SJSA1 (cell line): ENCODE results near the gene GLT6D1. TPM values are rescaled to one million over a fixed set of nuclear protein-coding genes. Genes with fewer than 3 reads are reported as not detected.
"Not testable (repeated sequence)": the region's sequence is repeated elsewhere in the genome, so short reads cannot be mapped to it uniquely, and the experiment has no call there.

ENCODE experiments used
- DNase-seq, 2 experiments: peaks; one replicate each; pipeline ENCODE4 v3.0.0-alpha.2; 2015 to 2020; ENCODE audit warnings: low spot score in 2 of 2, low read depth in 1 of 2
- H3K27ac ChIP-seq: fragments of 250-450 bp; sonication (Bioruptor Pico); 2 replicates; pipeline ENCODE4 v1.5.1; 2020; ENCODE audit warnings: mild to moderate bottlenecking, moderate library complexity
- H3K27me3 ChIP-seq: fragments of 250-450 bp; sonication (Bioruptor Pico); replicated peaks from 2 replicates; pipeline ENCODE4 v1.5.1; 2020; ENCODE audit warnings: mild to moderate bottlenecking, moderate library complexity
- H3K36me3 ChIP-seq: fragments of 250-450 bp; sonication (Bioruptor Pico); 2 replicates; pipeline ENCODE4 v1.5.1; 2020; ENCODE audit warnings: mild to moderate bottlenecking
- H3K4me1 ChIP-seq: fragments of 250-450 bp; sonication (Bioruptor Pico); replicated peaks from 2 replicates; pipeline ENCODE4 v1.6.1; 2021; ENCODE audit warnings: mild to moderate bottlenecking
- H3K4me3 ChIP-seq: fragments of 250-450 bp; sonication (Bioruptor Pico); 2 replicates; pipeline ENCODE4 v1.5.1; 2020; ENCODE audit warnings: mild to moderate bottlenecking
- H3K9me3 ChIP-seq: fragments of 250-450 bp; sonication (Bioruptor Pico); replicated peaks from 2 replicates; pipeline ENCODE4 v1.5.1; 2020; ENCODE audit warnings: mild to moderate bottlenecking
- total RNA-seq: library from RNA; depleted of rRNA; stranded (reverse); fragments of >200 nt; shearing (Covaris generic); gene quantifications from 2 replicates; pipeline ENCODE4 v1.2.3, GENCODE V29; 2014

GLT6D1 gene
- total RNA-seq, 1 experiment from 2014 or later = not detected

GRCh38 chr9:135671591-135672041 lies 32.3 kb upstream of the GLT6D1 start:
- no peaks in the 10 kb centered on the region for H3K9me3 ChIP-seq
- H3K4me3 ChIP-seq = no peak overlapping the region
- H3K27me3 ChIP-seq = peaks cover 4% of the 10 kb centered on the region; the same call in 1 of the 2 replicates
- H3K36me3 ChIP-seq = no peaks in the 10 kb centered on the region
- no peaks in the 10 kb centered on the region for H3K4me1 ChIP-seq
- no peak for DNase-seq
- no peak overlapping the region for H3K27ac ChIP-seq

- H3K9me3 ChIP-seq = no peaks in the 10 kb centered on the region
Observed at GRCh38 chr9:135670721-135671590, 31.6 kb upstream of the GLT6D1 start.

GRCh38 chr9:135669616-135670285 lies 30.4 kb upstream of the GLT6D1 start:
- H3K27me3 ChIP-seq = peaks cover 12% of the 10 kb centered on the region
- H3K9me3 ChIP-seq = no peaks in the 10 kb centered on the region
- H3K36me3 ChIP-seq = no peaks in the 10 kb centered on the region
- DNase-seq = no peak
- H3K27ac ChIP-seq = no peak overlapping the region
- H3K4me3 ChIP-seq = no peak overlapping the region
- H3K4me1 ChIP-seq = no peaks in the 10 kb centered on the region

More at GRCh38 chr9:135670721-135671590, 31.6 kb upstream of the GLT6D1 start:
- no peak overlapping the region for H3K4me3 ChIP-seq
- no peaks in the 10 kb centered on the region for H3K4me1 ChIP-seq
- H3K36me3 ChIP-seq = no peaks in the 10 kb centered on the region
- H3K27me3 ChIP-seq = peaks cover 4% of the 10 kb centered on the region; the same call in 1 of the 2 replicates
- no peak for DNase-seq
- no peak overlapping the region for H3K27ac ChIP-seq

- not testable (repeated sequence) for H3K36me3 ChIP-seq, H3K27ac ChIP-seq, H3K4me1 ChIP-seq, H3K9me3 ChIP-seq, H3K4me3 ChIP-seq, DNase-seq
- H3K27me3 ChIP-seq = peaks cover 12% of the 10 kb centered on the region
Observed at GRCh38 chr9:135669018-135669417, 29.7 kb upstream of the GLT6D1 start.

GRCh38 chr9:135667463-135668001 lies 28.2 kb upstream of the GLT6D1 start:
- Histone ChIP-seq H3K27ac (no peak overlapping the region), H3K27me3 (peaks cover 8% of the 10 kb centered on the region), H3K4me1 (no peaks in the 10 kb centered on the region), H3K4me3 (no peak overlapping the region), H3K36me3 (no peaks in the 10 kb centered on the region), H3K9me3 (no peaks in the 10 kb centered on the region)
- no peak for DNase-seq

- no peak overlapping the region for H3K27ac ChIP-seq
- H3K4me1 ChIP-seq = no peaks in the 10 kb centered on the region
- H3K4me3 ChIP-seq = no peak overlapping the region
- DNase-seq = no peak
- H3K27me3 ChIP-seq = peaks cover 8% of the 10 kb centered on the region
- H3K9me3 ChIP-seq = no peaks in the 10 kb centered on the region
- no peaks in the 10 kb centered on the region for H3K36me3 ChIP-seq
Observed at GRCh38 chr9:135666534-135667462, 27.5 kb upstream of the GLT6D1 start.

GRCh38 chr9:135665795-135666189 lies 26.5 kb upstream of the GLT6D1 start:
- H3K4me1 ChIP-seq = no peaks in the 10 kb centered on the region
- no peak for DNase-seq

GRCh38 chr9:135664801-135665794 lies 25.8 kb upstream of the GLT6D1 start:
- Histone ChIP-seq H3K4me3 (no peak overlapping the region), H3K27ac (no peak overlapping the region), H3K9me3 (no peaks in the 10 kb centered on the region), H3K4me1 (no peaks in the 10 kb centered on the region), H3K36me3 (no peaks in the 10 kb centered on the region), H3K27me3 (peaks cover 8% of the 10 kb centered on the region)
- no peak for DNase-seq

More at GRCh38 chr9:135665795-135666189, 26.5 kb upstream of the GLT6D1 start:
- no peaks in the 10 kb centered on the region for H3K36me3 ChIP-seq
- H3K27ac ChIP-seq = no peak overlapping the region
- H3K9me3 ChIP-seq = no peaks in the 10 kb centered on the region
- peaks cover 8% of the 10 kb centered on the region for H3K27me3 ChIP-seq
- no peak overlapping the region for H3K4me3 ChIP-seq

- no peaks in the 10 kb centered on the region for H3K4me1 ChIP-seq
- no peak overlapping the region for H3K27ac ChIP-seq
- no peaks in the 10 kb centered on the region for H3K9me3 ChIP-seq
- H3K36me3 ChIP-seq = no peaks in the 10 kb centered on the region
- H3K4me3 ChIP-seq = no peak overlapping the region
- DNase-seq = no peak
- peaks cover 8% of the 10 kb centered on the region for H3K27me3 ChIP-seq
Observed at GRCh38 chr9:135664266-135664665, 24.9 kb upstream of the GLT6D1 start.

- Histone ChIP-seq H3K9me3 (no peaks in the 10 kb centered on the region), H3K36me3 (no peaks in the 10 kb centered on the region), H3K4me1 (no peaks in the 10 kb centered on the region), H3K4me3 (no peak overlapping the region), H3K27ac (no peak overlapping the region), H3K27me3 (peaks cover 8% of the 10 kb centered on the region)
- no peak for DNase-seq
Observed at GRCh38 chr9:135663857-135664256, 24.5 kb upstream of the GLT6D1 start.

GRCh38 chr9:135663451-135663770 lies 24.1 kb upstream of the GLT6D1 start:
- Histone ChIP-seq H3K27me3 (peaks cover 8% of the 10 kb centered on the region), H3K9me3 (no peaks in the 10 kb centered on the region), H3K4me3 (no peak overlapping the region), H3K36me3 (no peaks in the 10 kb centered on the region), H3K4me1 (no peaks in the 10 kb centered on the region), H3K27ac (no peak overlapping the region)
- DNase-seq = no peak

- Histone ChIP-seq H3K4me1 (no peaks in the 10 kb centered on the region), H3K9me3 (no peaks in the 10 kb centered on the region), H3K27me3 (peaks cover 8% of the 10 kb centered on the region; the same call in 1 of the 2 replicates), H3K27ac (no peak within 1 kb of the TSS), H3K4me3 (no peak within 1 kb of the TSS), H3K36me3 (no peaks in the 10 kb centered on the region)
- DNase-seq = no peak
Observed at GRCh38 chr9:135662758-135663450, 23.6 kb upstream of the GLT6D1 start, which contains the start of gene LCN9. Gene LCN9 (plus strand): TSS chr9:135663309. CDS start chr9:135663322, 13 bp downstream.
